B cell (primary cell): Measurements from ENCODE around the gene SLC7A6. TPM values are rescaled to one million over a fixed set of nuclear protein-coding genes. Genes with fewer than 3 reads are reported as not detected.
A peak's percentile ranks its signal among the peaks of the same experiment; 100 is the strongest.

Experiments
- ATAC-seq: fragments of 200-7000 bp; cut with Tn5 transposase; one replicate; pipeline ENCODE4 v1.10.0; 2021; ENCODE audit warnings: low read depth, mild to moderate bottlenecking, moderate number of reproducible peaks, moderate library complexity
- CTCF ChIA-PET: fragments of 350-600 bp; sonication (Branson Sonifier 250); formaldehyde crosslinking; loops from one replicate; lab custom pipeline; 2021; ENCODE audit warnings: antibody characterized with exemption, inconsistent platforms; lab: Charles Lee
- POLR2A ChIA-PET: fragments of 350-600 bp; sonication (Branson Sonifier 250); formaldehyde crosslinking; loops from one replicate; lab custom pipeline; 2021; ENCODE audit warnings: antibody characterized with exemption; lab: Charles Lee
- DNase-seq: peaks from one replicate; pipeline ENCODE4 v3.0.0; 2013
- H2AFZ ChIP-seq: 2 replicates; pipeline ENCODE4 v1.6.1; 2012; ENCODE audit warnings: mild to moderate bottlenecking, low read depth, low read length; ENCODE audit not compliant: insufficient read depth, poor library complexity, severe bottlenecking
- H3K27ac ChIP-seq, 2 donors: 1 replicate in 1 of 2; 2 replicates in 1 of 2; pipeline ENCODE4 v1.5.1; 2012 to 2013; ENCODE audit warnings: low read length in 2 of 2, mild to moderate bottlenecking in 2 of 2, moderate library complexity in 1 of 2
- H3K27me3 ChIP-seq, 4 experiments: fragments of 200-600 bp in 1 of 4; sonication (generic) in 1 of 4; replicated peaks in 1 of 4; 1 replicate in 2 of 4; 2 replicates in 2 of 4; pipeline versions ENCODE4 v1.6.1 to v1.7.0; 2013 to 2016; ENCODE audit warnings: low read length in 3 of 4, mild to moderate bottlenecking in 2 of 4, mixed read lengths in 1 of 4, moderate library complexity in 1 of 4; ENCODE audit not compliant: insufficient read depth in 4 of 4, control insufficient read depth in 3 of 4; ENCODE audit errors: control extremely low read depth in 1 of 4
- H3K36me3 ChIP-seq, 2 experiments: replicated peaks in 1 of 2; 1 replicate in 1 of 2; 2 replicates in 1 of 2; pipeline versions ENCODE4 v1.6.1 to v1.7.1; 2013; ENCODE audit warnings: low read length in 1 of 2; ENCODE audit not compliant: insufficient read depth in 2 of 2, control insufficient read depth in 1 of 2; ENCODE audit errors: control extremely low read depth in 1 of 2, extremely low read depth in 1 of 2
- H3K4me1 ChIP-seq, 2 donors: fragments of 200-600 bp in 1 of 2; sonication (generic) in 1 of 2; 1 replicate in 1 of 2; 2 replicates in 1 of 2; pipeline versions ENCODE4 v1.5.1 to v1.6.1; 2013 to 2017; ENCODE audit warnings: low read length in 2 of 2; ENCODE audit not compliant: control insufficient read depth in 2 of 2, insufficient read depth in 2 of 2
- H3K4me2 ChIP-seq: replicated peaks from 2 replicates; pipeline ENCODE3; 2012; ENCODE audit warnings: mild to moderate bottlenecking, low read depth, low read length; ENCODE audit not compliant: poor library complexity, severe bottlenecking
- H3K4me3 ChIP-seq, 5 experiments: fragments of 200-600 bp in 1 of 5; sonication (generic) in 1 of 5; 1 replicate in 3 of 5; 2 replicates in 2 of 5; pipeline versions ENCODE4 v1.5.1 to v1.7.0; 2011 to 2016; ENCODE audit warnings: low read length in 4 of 5, mild to moderate bottlenecking in 4 of 5, low read depth in 2 of 5, control low read depth in 1 of 5, moderate library complexity in 1 of 5; ENCODE audit not compliant: insufficient read depth in 1 of 5; ENCODE audit errors: control extremely low read depth in 1 of 5, extremely low read depth in 1 of 5
- H3K79me2 ChIP-seq: fragments of 200-600 bp; sonication (generic); one replicate; pipeline ENCODE4 v1.6.0; 2016; ENCODE audit warnings: low read length; ENCODE audit not compliant: control insufficient read depth, insufficient read depth
- H3K9ac ChIP-seq: fragments of 200-600 bp; sonication (generic); 2 replicates; pipeline ENCODE4 v1.6.1; 2017; ENCODE audit warnings: mild to moderate bottlenecking, low read length, moderate library complexity
- H3K9me3 ChIP-seq, 3 donors: one replicate each; pipeline versions ENCODE4 v1.6.1 to v1.7.1; 2013; ENCODE audit warnings: low read length in 2 of 3; ENCODE audit not compliant: control insufficient read depth in 2 of 3, insufficient read depth in 1 of 3; ENCODE audit errors: control extremely low read depth in 1 of 3
- H4K20me1 ChIP-seq: 2 replicates; pipeline ENCODE4 v1.6.0; 2012; ENCODE audit warnings: mild to moderate bottlenecking, low read length; ENCODE audit not compliant: insufficient read depth, control insufficient read depth, poor library complexity, severe bottlenecking
- H3K27ac Mint-ChIP-seq: one replicate; pipeline ENCODE4 v1.8.0; 2021; ENCODE audit warnings: mixed read lengths
- H3K27me3 Mint-ChIP-seq: one replicate; pipeline ENCODE4 v1.8.0; 2021; ENCODE audit warnings: mixed read lengths
- H3K4me1 Mint-ChIP-seq: one replicate; pipeline ENCODE4 v1.8.0; 2021; ENCODE audit warnings: mixed read lengths
- H3K4me3 Mint-ChIP-seq: one replicate; pipeline ENCODE4 v1.8.0; 2021; ENCODE audit warnings: mixed read lengths
- H3K9me3 Mint-ChIP-seq: one replicate; pipeline ENCODE4 v1.8.0; 2022; ENCODE audit warnings: mixed read lengths; ENCODE audit not compliant: insufficient read depth
- CTCF ChIP-seq: fragments of 200-600 bp; IDR thresholded peaks from one replicate; pipeline ENCODE4 v1.8.0; 2022; ENCODE audit warnings: antibody characterized with exemption, mild to moderate bottlenecking
- EZH2 ChIP-seq: IDR thresholded peaks from 2 replicates; pipeline ENCODE4 v1.6.1; 2012; ENCODE audit warnings: borderline replicate concordance, low read depth, mild to moderate bottlenecking, moderate library complexity, low read length; ENCODE audit not compliant: insufficient read depth, poor library complexity, severe bottlenecking
- WGBS: methylation state at CpG from one replicate; pipeline ENCODE4 v1.1.5; 2013; ENCODE audit warnings: missing lambda C conversion rate; ENCODE audit not compliant: insufficient coverage; 5-methylcytosine and 5-hydroxymethylcytosine counted together
- intact Hi-C: fragments of 100-400 bp; cut with micrococcal nuclease; formaldehyde crosslinking; loops from one replicate; pipeline ENCODE4 v1.10.0; 2022
- polyA plus RNA-seq: library from polyadenylated mRNA; depleted of rRNA; stranded (reverse); fragments of >200 nt; gene quantifications from 2 replicates; pipeline ENCODE4 v1.2.3, GENCODE V29; 2012
- total RNA-seq, 2 donors: library from RNA; stranded (reverse); fragments of 120-200 nt in 1 of 2; gene quantifications; 1 replicate in 1 of 2; 2 replicates in 1 of 2; pipeline versions ENCODE4 v1.2.3 to v1.2.4, GENCODE V29; 2013 to 2022

Gene SLC7A6
- total and polyA plus RNA-seq, 2 donors (not counting 1 experiment from before 2014, with no cell fraction given), result 73.8 to 85.1 TPM

DNA sequence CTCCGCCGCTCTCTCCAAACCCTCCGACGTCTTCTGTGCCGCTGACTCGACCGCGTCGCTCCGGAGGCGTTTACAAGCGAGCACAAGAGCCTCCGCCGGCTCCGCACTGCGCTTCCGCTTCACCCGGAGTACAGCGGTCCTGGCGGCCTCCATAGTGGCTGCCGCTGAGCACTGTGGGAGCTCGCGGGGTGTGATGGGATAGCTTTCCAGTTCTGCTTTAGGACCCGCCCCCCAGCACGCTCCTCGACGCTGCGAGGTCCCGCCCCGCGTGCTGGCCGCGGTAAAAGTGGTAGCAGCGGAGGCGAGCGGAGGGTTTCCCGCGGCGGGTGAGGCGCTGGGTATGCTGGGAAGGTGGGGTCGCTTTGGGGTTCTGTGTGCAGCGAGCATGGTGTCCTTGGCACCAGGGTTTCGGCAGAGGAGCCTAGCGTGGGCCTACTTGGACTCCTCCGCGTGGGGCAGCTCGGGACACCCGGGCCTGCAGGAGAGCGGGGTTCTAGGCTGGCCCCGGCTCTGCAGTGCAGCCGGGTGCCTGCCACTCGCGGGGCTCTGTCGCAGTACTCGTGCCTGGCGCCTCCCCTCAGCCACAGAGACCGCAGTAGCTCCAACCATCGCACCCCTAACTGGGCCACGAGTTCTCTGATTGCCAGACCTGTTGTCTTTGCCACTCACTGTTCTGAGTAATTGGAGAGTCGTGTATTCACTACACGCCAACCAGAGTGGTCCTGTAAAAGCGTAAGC is 46.6 kb downstream of the SLC7A6 start, which contains the start of the genes PRMT7 and SLC7A6OS:
TSS of gene PRMT7 (plus strand) at position 246 of the 738 bp plus-strand sequence. CDS start 4,961 bp downstream, outside the sequence.
TSS of gene SLC7A6OS (minus strand) at position 173 of the 738 bp plus-strand sequence. CDS start at position 153, 20 bp downstream.
- Mint-ChIP-seq H3K27me3 (no peaks in the 10 kb centered on the region), H3K27ac (peak within 1 kb of the TSS; percentile 96), H3K9me3 (no peaks in the 10 kb centered on the region), H3K4me1 (peaks cover 37% of the 10 kb centered on the region), H3K4me3 (peak within 1 kb of the TSS; percentile 98)
- H3K9me3 ChIP-seq, result no peaks in the 10 kb centered on the region
- POLR2A ChIA-PET, result interaction anchor here (0.5 to 1.8 kb wide), 15 partner anchors 9 to 1564 kb away, joined by 3 to 20 read pairs (median 3); partner anchors contain the start of genes PLA2G15 and SLC7A6
- H3K27ac ChIP-seq, result peak within 1 kb of the TSS; percentile 59 to 76
- H4K20me1 ChIP-seq, result peaks cover 32% of the 10 kb centered on the region
- DNase-seq (peak; percentile 94), ATAC-seq (peak; percentile 99)
- CTCF ChIA-PET, result interaction anchor here (0.6 to 10.3 kb wide), 14 partner anchors 11 to 70 kb away, joined by 3 to 185 read pairs (median 7); partner anchors contain the start of gene SLC7A6
- peaks cover 4 to 29% of the 10 kb centered on the region in 2 experiments for H3K36me3 ChIP-seq
- peaks cover 20 to 24% of the 10 kb centered on the region in 2 donors for H3K4me1 ChIP-seq
- H2AFZ ChIP-seq, result peak within 1 kb of the TSS; percentile 91
- H3K4me2 ChIP-seq, result peak within 1 kb of the TSS; percentile 83
- peaks cover 93% of the 10 kb centered on the region for H3K79me2 ChIP-seq
- peak within 1 kb of the TSS; percentile 76 to 96 (median 94) for H3K4me3 ChIP-seq
- WGBS, result under 1% methylated on average over 62 of the region's 62 CpGs
- no peaks in the 10 kb centered on the region for H3K27me3 ChIP-seq
- intact Hi-C loops, result loop anchor here (1.0 to 2.0 kb wide), 7 partner anchors 17 to 138 kb away; partner anchors contain the start of genes PLA2G15, SLC7A6 and SMPD3
- peak within 1 kb of the TSS; percentile 93 for H3K9ac ChIP-seq
- no peak for TF ChIP-seq EZH2
- peak; percentile 36 for TF ChIP-seq CTCF
